ENCODE data around the gene SSX5.
"Not testable (repeated sequence)": the region's sequence is repeated elsewhere in the genome, so short reads cannot be mapped to it uniquely, and the experiment has no call there.

SSX5 gene, protein sequence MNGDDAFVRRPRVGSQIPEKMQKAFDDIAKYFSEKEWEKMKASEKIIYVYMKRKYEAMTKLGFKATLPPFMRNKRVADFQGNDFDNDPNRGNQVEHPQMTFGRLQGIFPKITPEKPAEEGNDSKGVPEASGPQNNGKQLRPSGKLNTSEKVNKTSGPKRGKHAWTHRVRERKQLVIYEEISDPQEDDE

DNA sequence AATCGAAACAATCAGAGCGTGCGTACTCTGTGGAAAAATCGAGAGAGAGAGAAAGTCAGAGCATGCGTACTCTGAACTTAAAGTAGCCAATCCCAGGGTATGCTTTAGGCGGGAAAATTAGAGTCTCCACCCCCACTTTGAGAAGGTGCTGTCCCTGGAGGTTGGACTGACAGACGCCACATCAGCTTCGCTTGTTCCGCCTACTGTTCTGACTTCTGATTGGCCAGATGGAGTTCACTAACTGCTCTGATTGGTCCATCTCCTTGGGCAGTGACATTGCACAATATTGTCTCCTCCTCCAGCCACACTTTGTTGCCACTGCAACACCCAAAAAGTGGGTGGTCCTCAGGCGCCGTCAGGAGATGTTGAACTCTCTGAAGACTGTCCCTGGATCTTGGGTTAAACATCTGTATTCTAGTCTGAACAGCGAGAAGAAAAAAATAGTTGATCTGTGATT, at the start of gene SSX5:
SSX5 (minus strand) TSS at position 51 of the 457 bp plus-strand sequence. CDS start 1,437 bp downstream, outside the sequence.
- H3K27me3 ChIP-seq (ENCODE audit: control insufficient read depth in 2 of 2, insufficient read depth in 2 of 2, low read length in 2 of 2), result peaks cover 0 to 2% of the 10 kb centered on the region in 2 donors
- H3K36me3 ChIP-seq (ENCODE audit: control insufficient read depth in 2 of 2, insufficient read depth in 2 of 2, low read length in 2 of 2), result no peaks in the 10 kb centered on the region
- no peak within 1 kb of the TSS for H3K9ac ChIP-seq (ENCODE audit: low read depth in 1 of 2, low read length in 2 of 2)
- H3K4me3 ChIP-seq (ENCODE audit: low read length in 2 of 2), result no peak within 1 kb of the TSS
- no peaks in the 10 kb centered on the region for H3K4me1 ChIP-seq (ENCODE audit: control insufficient read depth in 2 of 2, insufficient read depth in 2 of 2, low read length in 2 of 2)
- no peaks in the 10 kb centered on the region for H3K9me3 ChIP-seq (ENCODE audit: control insufficient read depth in 2 of 2, low read length in 2 of 2)
- no peak within 1 kb of the TSS for H3K27ac ChIP-seq (ENCODE audit: low read depth in 2 of 2, low read length in 2 of 2)

DNA sequence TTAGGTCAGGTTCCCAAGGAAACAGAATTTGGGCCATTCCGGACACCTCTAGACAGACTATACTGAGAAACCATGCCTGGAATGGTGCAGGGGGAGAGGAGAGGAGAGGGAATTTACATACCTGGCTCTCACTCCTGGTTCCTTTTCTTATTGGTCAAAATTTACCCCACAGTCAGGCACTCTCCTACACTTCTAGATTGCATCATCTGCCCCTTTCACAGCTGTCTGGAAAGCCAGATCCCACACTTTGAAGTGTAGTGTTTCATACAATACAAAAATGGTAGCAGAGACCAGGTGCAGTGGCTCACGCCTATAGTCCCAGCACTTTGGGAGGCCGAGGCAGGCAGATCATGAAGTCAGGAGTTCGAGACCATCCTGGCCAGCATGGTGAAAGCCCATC, 27.6 kb upstream of the SSX5 start:
- not testable (repeated sequence) for H3K36me3 ChIP-seq (ENCODE audit: control insufficient read depth in 2 of 2, insufficient read depth in 2 of 2, low read length in 2 of 2); H3K9me3 ChIP-seq (ENCODE audit: control insufficient read depth in 2 of 2, low read length in 2 of 2); H3K4me1 ChIP-seq (ENCODE audit: control insufficient read depth in 2 of 2, insufficient read depth in 2 of 2, low read length in 2 of 2); H3K9ac ChIP-seq (ENCODE audit: low read depth in 1 of 2, low read length in 2 of 2); H3K27ac ChIP-seq (ENCODE audit: low read depth in 2 of 2, low read length in 2 of 2); H3K4me3 ChIP-seq (ENCODE audit: low read length in 2 of 2); H3K27me3 ChIP-seq (ENCODE audit: control insufficient read depth in 2 of 2, insufficient read depth in 2 of 2, low read length in 2 of 2)

DNA sequence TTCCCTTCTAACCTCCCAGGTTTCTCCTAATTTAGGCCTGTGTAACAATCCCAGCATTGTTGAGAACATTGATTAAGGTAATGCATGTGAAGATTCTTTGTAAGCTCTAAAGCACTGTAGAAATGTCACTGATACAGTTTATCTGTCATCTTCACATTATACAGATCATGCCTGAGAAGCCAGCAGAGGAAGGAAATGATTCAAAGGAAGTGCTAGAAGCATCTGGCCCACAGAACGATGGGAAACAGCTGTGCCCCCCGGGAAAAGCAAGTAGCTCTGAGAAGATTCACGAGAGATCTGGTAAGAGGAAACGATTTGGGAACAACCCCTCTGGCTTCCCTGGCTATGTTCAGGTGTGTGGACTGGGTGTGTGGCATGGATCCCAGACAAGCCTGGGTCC, 17.7 kb upstream of the SSX5 start:
- H3K9me3 ChIP-seq (ENCODE audit: control insufficient read depth in 2 of 2, low read length in 2 of 2); H3K27ac ChIP-seq (ENCODE audit: low read depth in 2 of 2, low read length in 2 of 2); H3K4me1 ChIP-seq (ENCODE audit: control insufficient read depth in 2 of 2, insufficient read depth in 2 of 2, low read length in 2 of 2); H3K9ac ChIP-seq (ENCODE audit: low read depth in 1 of 2, low read length in 2 of 2); H3K27me3 ChIP-seq (ENCODE audit: control insufficient read depth in 2 of 2, insufficient read depth in 2 of 2, low read length in 2 of 2); H3K36me3 ChIP-seq (ENCODE audit: control insufficient read depth in 2 of 2, insufficient read depth in 2 of 2, low read length in 2 of 2); H3K4me3 ChIP-seq (ENCODE audit: low read length in 2 of 2): not testable (repeated sequence)

DNA sequence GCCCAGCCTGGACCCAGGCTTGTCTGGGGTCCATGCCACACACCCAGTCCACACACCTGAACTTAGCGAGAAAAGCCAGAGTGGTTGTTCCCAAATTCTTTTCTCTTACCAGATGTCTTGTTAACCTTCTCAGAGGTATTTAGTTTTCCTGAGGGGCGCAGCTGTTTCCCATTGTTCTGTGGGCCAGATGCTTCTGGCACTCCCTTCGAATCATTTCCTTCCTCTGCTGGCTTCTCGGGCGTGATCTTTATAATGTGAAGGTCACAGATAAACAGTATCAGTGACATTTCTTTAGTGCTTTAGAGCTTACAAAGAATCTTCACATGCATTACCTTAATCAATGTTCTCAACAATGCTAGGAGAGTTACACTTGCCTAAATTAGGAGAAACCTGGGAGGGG, 6.6 kb downstream of the SSX5 start:
- not testable (repeated sequence) for H3K9me3 ChIP-seq (ENCODE audit: control insufficient read depth in 2 of 2, low read length in 2 of 2); H3K27me3 ChIP-seq (ENCODE audit: control insufficient read depth in 2 of 2, insufficient read depth in 2 of 2, low read length in 2 of 2); H3K27ac ChIP-seq (ENCODE audit: low read depth in 2 of 2, low read length in 2 of 2)

DNA sequence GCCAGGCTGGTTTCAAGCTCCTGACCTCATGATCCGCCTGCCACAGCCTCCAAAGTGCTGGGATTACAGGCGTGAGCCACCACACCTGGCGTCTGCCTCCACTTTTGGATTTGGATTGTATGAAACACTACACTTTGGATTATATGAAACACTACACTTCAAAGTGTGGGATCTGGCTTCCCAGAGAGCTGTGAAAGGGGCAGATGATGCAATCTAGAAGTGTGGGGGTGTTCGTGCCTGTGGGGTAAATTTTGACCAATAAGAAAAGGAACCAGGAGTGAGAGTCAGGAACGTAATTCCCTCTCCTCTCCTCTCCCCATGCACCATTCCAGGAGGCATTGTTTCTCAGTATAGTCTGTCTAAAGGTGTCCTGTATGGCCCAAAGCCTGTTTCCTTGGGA, 14.7 kb downstream of the SSX5 start:
- H3K4me1 ChIP-seq (ENCODE audit: control insufficient read depth in 2 of 2, insufficient read depth in 2 of 2, low read length in 2 of 2); H3K9ac ChIP-seq (ENCODE audit: low read depth in 1 of 2, low read length in 2 of 2); H3K4me3 ChIP-seq (ENCODE audit: low read length in 2 of 2); H3K36me3 ChIP-seq (ENCODE audit: control insufficient read depth in 2 of 2, insufficient read depth in 2 of 2, low read length in 2 of 2); H3K27me3 ChIP-seq (ENCODE audit: control insufficient read depth in 2 of 2, insufficient read depth in 2 of 2, low read length in 2 of 2); H3K9me3 ChIP-seq (ENCODE audit: control insufficient read depth in 2 of 2, low read length in 2 of 2); H3K27ac ChIP-seq (ENCODE audit: low read depth in 2 of 2, low read length in 2 of 2): not testable (repeated sequence)

More for the DNA sequence above, 6.6 kb downstream of the SSX5 start:
- H3K4me1 ChIP-seq (ENCODE audit: control insufficient read depth in 2 of 2, insufficient read depth in 2 of 2, low read length in 2 of 2); H3K4me3 ChIP-seq (ENCODE audit: low read length in 2 of 2); H3K9ac ChIP-seq (ENCODE audit: low read depth in 1 of 2, low read length in 2 of 2); H3K36me3 ChIP-seq (ENCODE audit: control insufficient read depth in 2 of 2, insufficient read depth in 2 of 2, low read length in 2 of 2): not testable (repeated sequence)

DNA sequence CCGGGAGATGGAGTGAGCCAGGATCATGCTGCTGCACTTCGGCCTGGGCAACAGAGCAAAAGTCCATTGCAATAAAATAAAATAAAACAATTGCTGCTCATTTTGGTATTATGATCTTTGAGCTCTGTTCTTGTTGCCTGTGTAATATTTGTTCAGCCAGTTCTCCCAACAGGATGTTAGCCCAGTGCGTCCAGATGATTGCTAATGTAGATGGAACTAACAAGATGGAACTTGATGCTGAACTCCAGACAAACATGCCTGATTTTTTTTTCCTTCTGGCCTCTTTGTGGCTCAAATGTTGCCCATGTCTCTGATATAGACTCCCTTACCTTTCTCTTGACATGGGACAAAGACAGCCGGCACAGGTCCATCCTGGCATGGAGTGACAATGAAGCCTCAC, 15.8 kb downstream of the SSX5 start:
- Histone ChIP-seq H3K4me1 (ENCODE audit: control insufficient read depth in 2 of 2, insufficient read depth in 2 of 2, low read length in 2 of 2) (no peaks in the 10 kb centered on the region), H3K36me3 (ENCODE audit: control insufficient read depth in 2 of 2, insufficient read depth in 2 of 2, low read length in 2 of 2) (no peaks in the 10 kb centered on the region), H3K9ac (ENCODE audit: low read depth in 1 of 2, low read length in 2 of 2) (no peak overlapping the region), H3K9me3 (ENCODE audit: control insufficient read depth in 2 of 2, low read length in 2 of 2) (no peaks in the 10 kb centered on the region), H3K4me3 (ENCODE audit: low read length in 2 of 2) (no peak overlapping the region), H3K27me3 (ENCODE audit: control insufficient read depth in 2 of 2, insufficient read depth in 2 of 2, low read length in 2 of 2) (peaks cover 0 to 2% of the 10 kb centered on the region in 2 donors), H3K27ac (ENCODE audit: low read depth in 2 of 2, low read length in 2 of 2) (no peak overlapping the region)

DNA sequence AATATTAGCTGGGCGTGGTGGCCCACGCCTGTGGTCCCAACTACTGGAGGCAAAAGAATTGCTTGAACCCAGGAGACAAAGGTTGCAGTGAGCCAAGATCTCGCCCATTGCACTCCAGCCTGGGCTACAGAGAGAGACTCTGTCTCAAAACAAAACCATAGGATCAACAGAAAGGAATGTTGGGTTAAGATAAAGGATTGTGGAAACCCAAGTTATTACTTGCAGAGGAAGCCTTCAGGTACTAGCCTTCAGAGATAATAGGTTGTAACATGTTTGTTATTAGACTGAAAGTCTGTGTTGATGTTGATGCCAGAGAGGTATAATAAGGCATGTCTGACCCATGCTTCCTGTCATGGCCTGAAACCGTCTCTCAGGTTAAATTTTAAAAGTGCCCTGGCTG, 16.9 kb downstream of the SSX5 start:
- no peak overlapping the region for H3K9ac ChIP-seq (ENCODE audit: low read depth in 1 of 2, low read length in 2 of 2)
- no peak overlapping the region for H3K27ac ChIP-seq (ENCODE audit: low read depth in 2 of 2, low read length in 2 of 2)
- H3K4me1 ChIP-seq (ENCODE audit: control insufficient read depth in 2 of 2, insufficient read depth in 2 of 2, low read length in 2 of 2), result no peaks in the 10 kb centered on the region
- H3K27me3 ChIP-seq (ENCODE audit: control insufficient read depth in 2 of 2, insufficient read depth in 2 of 2, low read length in 2 of 2), result peaks cover 0 to 2% of the 10 kb centered on the region in 2 donors
- no peaks in the 10 kb centered on the region for H3K36me3 ChIP-seq (ENCODE audit: control insufficient read depth in 2 of 2, insufficient read depth in 2 of 2, low read length in 2 of 2)
- H3K4me3 ChIP-seq (ENCODE audit: low read length in 2 of 2), result no peak overlapping the region
- H3K9me3 ChIP-seq (ENCODE audit: control insufficient read depth in 2 of 2, low read length in 2 of 2), result no peaks in the 10 kb centered on the region

DNA sequence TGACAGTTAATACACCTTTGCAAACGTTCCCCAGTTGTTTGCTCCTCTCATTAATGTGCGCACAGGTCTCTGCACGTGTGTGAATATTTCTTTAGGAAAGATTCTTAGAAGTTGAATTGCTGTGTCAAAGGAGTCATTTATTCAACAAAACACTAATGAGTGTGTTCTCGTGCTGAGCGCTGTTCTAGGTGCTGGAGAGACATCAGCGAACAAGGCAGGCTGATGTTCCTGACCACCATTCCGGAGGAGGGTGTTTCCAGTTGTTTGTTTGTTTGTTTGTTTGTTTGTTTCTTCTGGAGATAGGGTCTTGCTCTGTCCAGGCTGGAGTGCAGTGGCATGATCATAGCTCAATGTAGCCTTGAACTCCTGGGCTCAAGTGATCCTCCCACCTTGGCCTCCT, 30.3 kb downstream of the SSX5 start:
- not testable (repeated sequence) for H3K27me3 ChIP-seq (ENCODE audit: control insufficient read depth in 2 of 2, insufficient read depth in 2 of 2, low read length in 2 of 2); H3K4me1 ChIP-seq (ENCODE audit: control insufficient read depth in 2 of 2, insufficient read depth in 2 of 2, low read length in 2 of 2); H3K9ac ChIP-seq (ENCODE audit: low read depth in 1 of 2, low read length in 2 of 2); H3K4me3 ChIP-seq (ENCODE audit: low read length in 2 of 2); H3K27ac ChIP-seq (ENCODE audit: low read depth in 2 of 2, low read length in 2 of 2); H3K36me3 ChIP-seq (ENCODE audit: control insufficient read depth in 2 of 2, insufficient read depth in 2 of 2, low read length in 2 of 2); H3K9me3 ChIP-seq (ENCODE audit: control insufficient read depth in 2 of 2, low read length in 2 of 2)

DNA sequence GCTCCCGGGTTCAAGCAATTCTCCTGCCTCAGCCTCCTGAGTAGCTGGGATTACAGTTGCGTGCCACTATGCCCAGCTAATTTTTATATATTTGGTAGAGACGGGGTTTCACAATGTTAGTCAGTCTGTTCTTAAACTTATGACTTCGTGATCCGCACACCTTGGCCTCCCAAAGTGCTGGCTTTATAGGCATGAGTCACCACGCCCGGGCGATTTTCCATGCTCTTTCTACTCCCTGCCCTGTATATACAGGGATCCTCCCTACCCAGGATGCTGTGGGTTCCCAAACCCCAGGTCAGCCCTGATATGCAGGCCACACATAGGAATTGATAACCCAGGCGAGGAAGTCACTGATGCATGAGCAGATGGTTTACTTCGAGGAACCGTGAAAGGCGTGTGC, 31.4 kb downstream of the SSX5 start:
- no peaks in the 10 kb centered on the region for H3K4me1 ChIP-seq (ENCODE audit: control insufficient read depth in 2 of 2, insufficient read depth in 2 of 2, low read length in 2 of 2)
- no peaks in the 10 kb centered on the region for H3K9me3 ChIP-seq (ENCODE audit: control insufficient read depth in 2 of 2, low read length in 2 of 2)
- H3K4me3 ChIP-seq (ENCODE audit: low read length in 2 of 2), result no peak overlapping the region
- H3K36me3 ChIP-seq (ENCODE audit: control insufficient read depth in 2 of 2, insufficient read depth in 2 of 2, low read length in 2 of 2), result no peaks in the 10 kb centered on the region
- H3K27ac ChIP-seq (ENCODE audit: low read depth in 2 of 2, low read length in 2 of 2), result no peak overlapping the region
- H3K9ac ChIP-seq (ENCODE audit: low read depth in 1 of 2, low read length in 2 of 2), result no peak overlapping the region
- peaks cover 0 to 3% of the 10 kb centered on the region in 2 donors for H3K27me3 ChIP-seq (ENCODE audit: control insufficient read depth in 2 of 2, insufficient read depth in 2 of 2, low read length in 2 of 2)

DNA sequence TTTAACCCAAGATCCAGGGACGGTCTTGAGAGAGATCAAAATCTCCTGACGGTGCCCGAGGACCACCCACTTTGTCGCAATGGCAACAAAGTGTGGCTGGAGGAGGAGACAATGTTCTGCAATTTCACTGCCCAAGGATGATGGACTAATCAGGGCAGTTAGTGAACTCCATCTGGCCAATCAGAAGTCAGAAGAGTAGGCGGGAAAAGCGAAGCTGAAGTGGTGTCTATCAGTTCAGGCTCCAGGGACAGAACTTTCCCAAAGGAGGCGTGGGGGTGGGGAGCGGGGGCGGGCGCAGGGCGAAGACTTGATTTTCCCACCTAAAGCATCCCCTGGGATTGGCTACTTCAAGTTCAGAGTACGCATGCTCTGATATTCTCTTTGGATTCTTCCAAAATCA, 40.6 kb downstream of the SSX5 start:
- no peak overlapping the region for H3K4me3 ChIP-seq (ENCODE audit: low read length in 2 of 2)
- H3K36me3 ChIP-seq (ENCODE audit: control insufficient read depth in 2 of 2, insufficient read depth in 2 of 2, low read length in 2 of 2), result no peaks in the 10 kb centered on the region
- peaks cover 0 to 2% of the 10 kb centered on the region in 2 donors for H3K27me3 ChIP-seq (ENCODE audit: control insufficient read depth in 2 of 2, insufficient read depth in 2 of 2, low read length in 2 of 2)
- no peaks in the 10 kb centered on the region for H3K9me3 ChIP-seq (ENCODE audit: control insufficient read depth in 2 of 2, low read length in 2 of 2)
- no peak overlapping the region for H3K9ac ChIP-seq (ENCODE audit: low read depth in 1 of 2, low read length in 2 of 2)
- H3K4me1 ChIP-seq (ENCODE audit: control insufficient read depth in 2 of 2, insufficient read depth in 2 of 2, low read length in 2 of 2), result no peaks in the 10 kb centered on the region
- no peak overlapping the region for H3K27ac ChIP-seq (ENCODE audit: low read depth in 2 of 2, low read length in 2 of 2)

DNA sequence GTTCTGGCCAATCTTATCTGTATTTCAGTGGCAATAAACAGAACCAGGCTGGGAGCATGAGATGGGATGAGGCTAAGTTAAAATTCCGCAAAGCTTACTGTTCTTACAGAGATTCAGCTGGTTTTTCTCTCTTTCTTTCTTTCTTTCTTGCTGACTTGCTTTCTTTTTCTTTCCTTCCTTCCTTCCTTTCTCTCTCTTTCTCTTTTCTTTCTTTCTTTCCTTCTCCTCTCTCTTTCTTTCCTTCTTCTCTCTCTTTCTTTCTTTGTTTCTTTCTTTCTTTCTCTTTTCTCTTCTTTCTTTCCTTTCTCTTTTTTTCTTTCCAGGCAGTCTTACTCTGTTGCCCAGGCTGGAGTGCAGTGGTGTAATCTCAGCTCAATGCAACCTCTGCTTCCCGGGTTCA, 41.8 kb downstream of the SSX5 start:
- H3K9me3 ChIP-seq (ENCODE audit: control insufficient read depth in 2 of 2, low read length in 2 of 2), result no peaks in the 10 kb centered on the region
- no peaks in the 10 kb centered on the region for H3K36me3 ChIP-seq (ENCODE audit: control insufficient read depth in 2 of 2, insufficient read depth in 2 of 2, low read length in 2 of 2)
- no peak overlapping the region for H3K9ac ChIP-seq (ENCODE audit: low read depth in 1 of 2, low read length in 2 of 2)
- H3K27me3 ChIP-seq (ENCODE audit: control insufficient read depth in 2 of 2, insufficient read depth in 2 of 2, low read length in 2 of 2), result peaks cover 0 to 2% of the 10 kb centered on the region in 2 donors
- H3K4me1 ChIP-seq (ENCODE audit: control insufficient read depth in 2 of 2, insufficient read depth in 2 of 2, low read length in 2 of 2), result no peaks in the 10 kb centered on the region
- no peak overlapping the region for H3K27ac ChIP-seq (ENCODE audit: low read depth in 2 of 2, low read length in 2 of 2)
- no peak overlapping the region for H3K4me3 ChIP-seq (ENCODE audit: low read length in 2 of 2)

Measured in mucosa of rectum (tissue), 2 donors.